HepG2 (cell line): ENCODE results near the gene CALML6. TPM values are rescaled to one million over a fixed set of nuclear protein-coding genes. Genes with fewer than 3 reads are reported as not detected.

ENCODE experiments used
- ARNTL ChIP-seq: sonication (generic); formaldehyde crosslinking; IDR thresholded peaks from 2 replicates; pipeline ENCODE4 v1.4.0; 2020; ENCODE audit warnings: mild to moderate bottlenecking, missing genetic modification reagents
- FOSL1 ChIP-seq: sonication (generic); formaldehyde crosslinking; IDR thresholded peaks from 2 replicates; pipeline ENCODE4 v1.9.0; 2021; ENCODE audit warnings: missing genetic modification reagents, borderline replicate concordance
- ISL2 ChIP-seq: sonication (generic); formaldehyde crosslinking; IDR thresholded peaks from 2 replicates; pipeline ENCODE4 v1.5.0; 2020; ENCODE audit warnings: missing genetic modification reagents
- KAT2B ChIP-seq: fragments of 150-350 bp; IDR thresholded peaks from 2 replicates; pipeline ENCODE4 v1.6.1; 2014; ENCODE audit warnings: low read depth, low read length, borderline replicate concordance
- KDM5B ChIP-seq: sonication (generic); formaldehyde crosslinking; IDR thresholded peaks from 2 replicates; pipeline ENCODE4 v1.4.0; 2020; ENCODE audit warnings: missing genetic modification reagents, mild to moderate bottlenecking, borderline replicate concordance
- MLLT10 ChIP-seq: sonication (generic); formaldehyde crosslinking; IDR thresholded peaks from 2 replicates; pipeline ENCODE4 v1.4.0; 2020; ENCODE audit warnings: missing genetic modification reagents
- RNF2 ChIP-seq: fragments of 450-650 bp; conservative IDR thresholded peaks from 2 replicates; pipeline ENCODE4 v1.6.1; 2016; ENCODE audit warnings: low read depth
- TBX2 ChIP-seq: sonication (generic); formaldehyde crosslinking; IDR thresholded peaks from 2 replicates; pipeline ENCODE4 v1.5.0; 2020; ENCODE audit warnings: missing genetic modification reagents, mild to moderate bottlenecking, borderline replicate concordance
- ZNF335 ChIP-seq: sonication (generic); formaldehyde crosslinking; IDR thresholded peaks from 2 replicates; pipeline ENCODE4 v1.4.0; 2020; ENCODE audit warnings: missing genetic modification reagents
- ZNF382 ChIP-seq: sonication (generic); formaldehyde crosslinking; IDR thresholded peaks from 2 replicates; pipeline ENCODE4 v1.5.0; 2020; ENCODE audit warnings: missing genetic modification reagents, mild to moderate bottlenecking, borderline replicate concordance
- ZNF615 ChIP-seq: sonication (generic); formaldehyde crosslinking; IDR thresholded peaks from 2 replicates; pipeline ENCODE4 v1.5.0; 2020; ENCODE audit warnings: mild to moderate bottlenecking, missing genetic modification reagents, borderline replicate concordance
- polyA plus RNA-seq, 8 experiments: library from polyadenylated mRNA; depleted of rRNA in 3 of 8; stranded (reverse) in 7 of 8; unstranded in 1 of 8; fragments of >200 nt; fragmentation: Illumina TruSeq in 4 of 8; extraction: Trizol in 4 of 8; gene quantifications; 2 replicates each; pipeline versions ENCODE4 v1.2.1 to v1.2.3, GENCODE V29; 2011 to 2016; ENCODE audit warnings: low read depth in 4 of 8, missing spikeins in 1 of 8, mixed read lengths in 1 of 8; ENCODE audit not compliant: insufficient read depth in 1 of 8
- total RNA-seq, 5 experiments: library from RNA; depleted of rRNA; stranded (reverse); fragments of >200 nt; fragmentation: Illumina TruSeq; extraction: Trizol; gene quantifications; 2 replicates each; pipeline ENCODE4 v1.2.3, GENCODE V29; 2016; ENCODE audit warnings: low read depth in 1 of 5
- TF ChIP-seq, protein P1 (sequence below): sonication (generic); formaldehyde crosslinking; IDR thresholded peaks from 2 replicates; pipeline ENCODE4 v1.5.0; 2020; ENCODE audit warnings: mild to moderate bottlenecking, missing genetic modification reagents, borderline replicate concordance
- TF ChIP-seq, protein P2 (sequence below): sonication (generic); formaldehyde crosslinking; IDR thresholded peaks from 2 replicates; pipeline ENCODE4 v1.5.0; 2020; ENCODE audit warnings: missing genetic modification reagents
- TF ChIP-seq, protein P3 (sequence below): sonication (generic); formaldehyde crosslinking; IDR thresholded peaks from 2 replicates; pipeline ENCODE4 v1.8.1; 2023; ENCODE audit warnings: mild to moderate bottlenecking, missing genetic modification reagents, borderline replicate concordance
- TF ChIP-seq, protein P4 (sequence below): sonication (generic); formaldehyde crosslinking; IDR thresholded peaks from 2 replicates; pipeline ENCODE4 v1.4.0; 2020; ENCODE audit warnings: missing genetic modification reagents
- TF ChIP-seq, protein P5 (sequence below): sonication (generic); formaldehyde crosslinking; IDR thresholded peaks from 2 replicates; pipeline ENCODE4 v1.4.0; 2020; ENCODE audit warnings: missing genetic modification reagents

The CALML6 gene
- total and polyA plus RNA-seq, 2 of the 13 experiments (the other 11 are each of a cell fraction or from before 2014, with no cell fraction given): 0.11 to 0.12 TPM

DNA sequence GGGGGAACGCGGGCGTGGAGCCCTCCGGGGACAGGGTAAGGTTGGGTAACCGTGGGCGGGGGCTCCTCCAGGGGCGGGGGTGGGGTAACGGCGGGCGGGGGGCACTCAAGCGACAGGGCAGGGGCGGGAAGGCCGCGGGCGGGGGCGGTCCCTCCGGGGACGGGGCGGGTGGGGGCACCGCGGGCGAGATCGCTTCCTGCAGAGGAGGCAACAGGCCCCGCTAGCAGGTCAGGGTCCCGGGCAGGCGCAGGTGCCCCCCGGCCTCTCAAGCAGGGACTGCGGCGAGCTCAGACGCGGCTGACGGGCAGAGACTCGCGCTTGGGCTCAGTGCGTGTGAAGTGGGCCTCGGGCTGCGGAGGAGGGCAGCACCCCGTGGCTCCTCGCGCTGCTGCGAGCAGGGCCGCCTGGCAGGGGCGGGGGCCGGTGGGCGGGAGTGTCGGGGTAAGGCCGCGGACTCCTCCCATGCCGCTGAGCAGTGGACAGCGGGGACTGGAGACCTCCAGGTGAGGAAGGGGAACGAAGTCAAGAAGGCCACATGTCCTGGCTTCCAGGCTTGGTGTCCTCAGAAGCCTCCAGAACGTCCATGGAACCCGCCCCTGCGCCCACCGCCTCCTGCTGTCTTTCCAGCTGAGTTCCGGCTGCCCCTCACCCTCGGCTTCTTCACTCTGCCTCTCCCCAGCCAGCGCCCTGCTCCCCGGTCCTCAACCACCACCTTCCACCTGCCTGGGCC is 23.5 kb upstream of the CALML6 start (continued):
- TF ChIP-seq, protein P1, sequence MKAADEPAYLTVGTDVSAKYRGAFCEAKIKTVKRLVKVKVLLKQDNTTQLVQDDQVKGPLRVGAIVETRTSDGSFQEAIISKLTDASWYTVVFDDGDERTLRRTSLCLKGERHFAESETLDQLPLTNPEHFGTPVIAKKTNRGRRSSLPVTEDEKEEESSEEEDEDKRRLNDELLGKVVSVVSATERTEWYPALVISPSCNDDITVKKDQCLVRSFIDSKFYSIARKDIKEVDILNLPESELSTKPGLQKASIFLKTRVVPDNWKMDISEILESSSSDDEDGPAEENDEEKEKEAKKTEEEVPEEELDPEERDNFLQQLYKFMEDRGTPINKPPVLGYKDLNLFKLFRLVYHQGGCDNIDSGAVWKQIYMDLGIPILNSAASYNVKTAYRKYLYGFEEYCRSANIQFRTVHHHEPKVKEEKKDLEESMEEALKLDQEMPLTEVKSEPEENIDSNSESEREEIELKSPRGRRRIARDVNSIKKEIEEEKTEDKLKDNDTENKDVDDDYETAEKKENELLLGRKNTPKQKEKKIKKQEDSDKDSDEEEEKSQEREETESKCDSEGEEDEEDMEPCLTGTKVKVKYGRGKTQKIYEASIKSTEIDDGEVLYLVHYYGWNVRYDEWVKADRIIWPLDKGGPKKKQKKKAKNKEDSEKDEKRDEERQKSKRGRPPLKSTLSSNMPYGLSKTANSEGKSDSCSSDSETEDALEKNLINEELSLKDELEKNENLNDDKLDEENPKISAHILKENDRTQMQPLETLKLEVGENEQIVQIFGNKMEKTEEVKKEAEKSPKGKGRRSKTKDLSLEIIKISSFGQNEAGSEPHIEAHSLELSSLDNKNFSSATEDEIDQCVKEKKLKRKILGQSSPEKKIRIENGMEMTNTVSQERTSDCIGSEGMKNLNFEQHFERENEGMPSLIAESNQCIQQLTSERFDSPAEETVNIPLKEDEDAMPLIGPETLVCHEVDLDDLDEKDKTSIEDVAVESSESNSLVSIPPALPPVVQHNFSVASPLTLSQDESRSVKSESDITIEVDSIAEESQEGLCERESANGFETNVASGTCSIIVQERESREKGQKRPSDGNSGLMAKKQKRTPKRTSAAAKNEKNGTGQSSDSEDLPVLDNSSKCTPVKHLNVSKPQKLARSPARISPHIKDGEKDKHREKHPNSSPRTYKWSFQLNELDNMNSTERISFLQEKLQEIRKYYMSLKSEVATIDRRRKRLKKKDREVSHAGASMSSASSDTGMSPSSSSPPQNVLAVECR (CRISPR knock-in tag): peak; percentile 72; the same call in 1 of the 2 replicates
- TF ChIP-seq ZNF335 (CRISPR knock-in tag) (no peak), ISL2 (CRISPR knock-in tag) (no peak; the same call in 1 of the 2 replicates), ZNF382 (CRISPR knock-in tag) (no peak), RNF2 (no peak), MLLT10 (no peak), ARNTL (no peak; the same call in 1 of the 2 replicates), KDM5B (CRISPR knock-in tag) (peak; percentile 61; the same call in 1 of the 2 replicates), KAT2B (no peak), TBX2 (CRISPR knock-in tag) (no peak), ZNF615 (CRISPR knock-in tag) (no peak), FOSL1 (CRISPR knock-in tag) (no peak)
- TF ChIP-seq, protein P2, sequence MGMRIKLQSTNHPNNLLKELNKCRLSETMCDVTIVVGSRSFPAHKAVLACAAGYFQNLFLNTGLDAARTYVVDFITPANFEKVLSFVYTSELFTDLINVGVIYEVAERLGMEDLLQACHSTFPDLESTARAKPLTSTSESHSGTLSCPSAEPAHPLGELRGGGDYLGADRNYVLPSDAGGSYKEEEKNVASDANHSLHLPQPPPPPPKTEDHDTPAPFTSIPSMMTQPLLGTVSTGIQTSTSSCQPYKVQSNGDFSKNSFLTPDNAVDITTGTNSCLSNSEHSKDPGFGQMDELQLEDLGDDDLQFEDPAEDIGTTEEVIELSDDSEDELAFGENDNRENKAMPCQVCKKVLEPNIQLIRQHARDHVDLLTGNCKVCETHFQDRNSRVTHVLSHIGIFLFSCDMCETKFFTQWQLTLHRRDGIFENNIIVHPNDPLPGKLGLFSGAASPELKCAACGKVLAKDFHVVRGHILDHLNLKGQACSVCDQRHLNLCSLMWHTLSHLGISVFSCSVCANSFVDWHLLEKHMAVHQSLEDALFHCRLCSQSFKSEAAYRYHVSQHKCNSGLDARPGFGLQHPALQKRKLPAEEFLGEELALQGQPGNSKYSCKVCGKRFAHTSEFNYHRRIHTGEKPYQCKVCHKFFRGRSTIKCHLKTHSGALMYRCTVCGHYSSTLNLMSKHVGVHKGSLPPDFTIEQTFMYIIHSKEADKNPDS (CRISPR knock-in tag): no peak
- TF ChIP-seq, protein P3, sequence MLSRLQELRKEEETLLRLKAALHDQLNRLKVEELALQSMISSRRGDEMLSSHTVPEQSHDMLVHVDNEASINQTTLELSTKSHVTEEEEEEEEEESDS (CRISPR knock-in tag): no peak
- TF ChIP-seq, protein P4, sequence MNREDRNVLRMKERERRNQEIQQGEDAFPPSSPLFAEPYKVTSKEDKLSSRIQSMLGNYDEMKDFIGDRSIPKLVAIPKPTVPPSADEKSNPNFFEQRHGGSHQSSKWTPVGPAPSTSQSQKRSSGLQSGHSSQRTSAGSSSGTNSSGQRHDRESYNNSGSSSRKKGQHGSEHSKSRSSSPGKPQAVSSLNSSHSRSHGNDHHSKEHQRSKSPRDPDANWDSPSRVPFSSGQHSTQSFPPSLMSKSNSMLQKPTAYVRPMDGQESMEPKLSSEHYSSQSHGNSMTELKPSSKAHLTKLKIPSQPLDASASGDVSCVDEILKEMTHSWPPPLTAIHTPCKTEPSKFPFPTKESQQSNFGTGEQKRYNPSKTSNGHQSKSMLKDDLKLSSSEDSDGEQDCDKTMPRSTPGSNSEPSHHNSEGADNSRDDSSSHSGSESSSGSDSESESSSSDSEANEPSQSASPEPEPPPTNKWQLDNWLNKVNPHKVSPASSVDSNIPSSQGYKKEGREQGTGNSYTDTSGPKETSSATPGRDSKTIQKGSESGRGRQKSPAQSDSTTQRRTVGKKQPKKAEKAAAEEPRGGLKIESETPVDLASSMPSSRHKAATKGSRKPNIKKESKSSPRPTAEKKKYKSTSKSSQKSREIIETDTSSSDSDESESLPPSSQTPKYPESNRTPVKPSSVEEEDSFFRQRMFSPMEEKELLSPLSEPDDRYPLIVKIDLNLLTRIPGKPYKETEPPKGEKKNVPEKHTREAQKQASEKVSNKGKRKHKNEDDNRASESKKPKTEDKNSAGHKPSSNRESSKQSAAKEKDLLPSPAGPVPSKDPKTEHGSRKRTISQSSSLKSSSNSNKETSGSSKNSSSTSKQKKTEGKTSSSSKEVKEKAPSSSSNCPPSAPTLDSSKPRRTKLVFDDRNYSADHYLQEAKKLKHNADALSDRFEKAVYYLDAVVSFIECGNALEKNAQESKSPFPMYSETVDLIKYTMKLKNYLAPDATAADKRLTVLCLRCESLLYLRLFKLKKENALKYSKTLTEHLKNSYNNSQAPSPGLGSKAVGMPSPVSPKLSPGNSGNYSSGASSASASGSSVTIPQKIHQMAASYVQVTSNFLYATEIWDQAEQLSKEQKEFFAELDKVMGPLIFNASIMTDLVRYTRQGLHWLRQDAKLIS (CRISPR knock-in tag): no peak
- TF ChIP-seq, protein P5, sequence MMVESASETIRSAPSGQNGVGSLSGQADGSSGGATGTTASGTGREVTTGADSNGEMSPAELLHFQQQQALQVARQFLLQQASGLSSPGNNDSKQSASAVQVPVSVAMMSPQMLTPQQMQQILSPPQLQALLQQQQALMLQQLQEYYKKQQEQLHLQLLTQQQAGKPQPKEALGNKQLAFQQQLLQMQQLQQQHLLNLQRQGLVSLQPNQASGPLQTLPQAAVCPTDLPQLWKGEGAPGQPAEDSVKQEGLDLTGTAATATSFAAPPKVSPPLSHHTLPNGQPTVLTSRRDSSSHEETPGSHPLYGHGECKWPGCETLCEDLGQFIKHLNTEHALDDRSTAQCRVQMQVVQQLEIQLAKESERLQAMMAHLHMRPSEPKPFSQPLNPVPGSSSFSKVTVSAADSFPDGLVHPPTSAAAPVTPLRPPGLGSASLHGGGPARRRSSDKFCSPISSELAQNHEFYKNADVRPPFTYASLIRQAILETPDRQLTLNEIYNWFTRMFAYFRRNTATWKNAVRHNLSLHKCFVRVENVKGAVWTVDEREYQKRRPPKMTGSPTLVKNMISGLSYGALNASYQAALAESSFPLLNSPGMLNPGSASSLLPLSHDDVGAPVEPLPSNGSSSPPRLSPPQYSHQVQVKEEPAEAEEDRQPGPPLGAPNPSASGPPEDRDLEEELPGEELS (CRISPR knock-in tag): no peak
